HEK293 (cell line): ENCODE data around the gene LNX1.

Experiments
- YY1 ChIP-seq: fragments of 450-650 bp; formaldehyde crosslinking; IDR thresholded peaks from 2 replicates; pipeline ENCODE4 v1.5.1; 2018; ENCODE audit warnings: missing biosample characterization, missing genetic modification characterization
- ZNF10 ChIP-seq: fragments of 450-650 bp; formaldehyde crosslinking; IDR thresholded peaks from 2 replicates; pipeline ENCODE4 v1.5.1; 2017; ENCODE audit warnings: missing biosample characterization, missing genetic modification characterization
- ZNF155 ChIP-seq: fragments of 450-650 bp; formaldehyde crosslinking; IDR thresholded peaks from 2 replicates; pipeline ENCODE4 v1.5.1; 2016; ENCODE audit warnings: missing biosample characterization, missing genetic modification characterization
- ZNF184 ChIP-seq: fragments of 450-650 bp; IDR thresholded peaks from 2 replicates; pipeline ENCODE4 v1.5.1; 2018; ENCODE audit warnings: missing biosample characterization, mild to moderate bottlenecking, missing genetic modification characterization
- ZNF555 ChIP-seq: fragments of 450-650 bp; formaldehyde crosslinking; conservative IDR thresholded peaks from 2 replicates; pipeline ENCODE4 v1.5.1; 2017; ENCODE audit warnings: missing biosample characterization, mild to moderate bottlenecking, missing genetic modification characterization, inconsistent platforms
- ZNF596 ChIP-seq: fragments of 450-650 bp; IDR thresholded peaks from 2 replicates; pipeline ENCODE4 v1.5.0; 2018; ENCODE audit warnings: missing biosample characterization, mild to moderate bottlenecking, missing genetic modification characterization, moderate library complexity
- ZNF610 ChIP-seq: fragments of 450-650 bp; formaldehyde crosslinking; IDR thresholded peaks from 2 replicates; pipeline ENCODE4 v1.5.1; 2016; ENCODE audit warnings: missing biosample characterization, missing genetic modification characterization, borderline replicate concordance
- ZNF701 ChIP-seq: fragments of 450-650 bp; formaldehyde crosslinking; IDR thresholded peaks from 2 replicates; pipeline ENCODE4 v1.5.1; 2016; ENCODE audit warnings: missing biosample characterization, missing genetic modification characterization
- TF ChIP-seq, protein P1 (sequence below): fragments of 450-650 bp; formaldehyde crosslinking; IDR thresholded peaks from 2 replicates; pipeline ENCODE4 v1.5.1; 2016; ENCODE audit warnings: missing biosample characterization, missing genetic modification characterization
- TF ChIP-seq, protein P2 (sequence below): fragments of 450-650 bp; formaldehyde crosslinking; IDR thresholded peaks from 2 replicates; pipeline ENCODE4 v1.5.1; 2016; ENCODE audit warnings: missing biosample characterization, missing genetic modification characterization
- TF ChIP-seq, protein P3 (sequence below): fragments of 450-650 bp; formaldehyde crosslinking; IDR thresholded peaks from 2 replicates; pipeline ENCODE4 v1.5.1; 2016; ENCODE audit warnings: missing biosample characterization, missing genetic modification characterization
- TF ChIP-seq, protein P4 (sequence below): fragments of 450-650 bp; formaldehyde crosslinking; IDR thresholded peaks from 2 replicates; pipeline ENCODE4 v1.5.1; 2016; ENCODE audit warnings: missing biosample characterization, missing genetic modification characterization
- TF ChIP-seq, protein P5 (sequence below): fragments of 450-650 bp; formaldehyde crosslinking; IDR thresholded peaks from 2 replicates; pipeline ENCODE4 v1.5.1; 2016; ENCODE audit warnings: missing biosample characterization, missing genetic modification characterization, low read depth

DNA sequence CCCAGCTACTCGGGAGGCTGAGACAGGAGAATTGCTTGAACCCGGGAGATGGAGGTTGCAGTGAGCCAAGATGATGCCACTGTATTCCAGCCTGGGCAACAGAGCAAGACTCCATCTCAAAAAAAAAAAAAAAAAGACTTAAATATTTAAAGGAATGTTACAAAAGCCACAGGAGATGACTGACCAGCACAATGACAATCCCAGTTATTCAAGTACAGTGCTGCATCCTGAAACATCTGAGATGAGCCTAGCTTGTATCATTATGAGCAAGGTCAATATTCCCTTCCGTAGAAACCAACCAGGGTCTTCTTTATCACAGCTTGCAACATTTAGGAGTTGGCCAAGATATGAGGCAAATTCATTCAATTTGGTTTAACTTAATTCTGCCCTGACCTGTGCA is 38.6 kb downstream of the LNX1 start:
- TF ChIP-seq, protein P1, sequence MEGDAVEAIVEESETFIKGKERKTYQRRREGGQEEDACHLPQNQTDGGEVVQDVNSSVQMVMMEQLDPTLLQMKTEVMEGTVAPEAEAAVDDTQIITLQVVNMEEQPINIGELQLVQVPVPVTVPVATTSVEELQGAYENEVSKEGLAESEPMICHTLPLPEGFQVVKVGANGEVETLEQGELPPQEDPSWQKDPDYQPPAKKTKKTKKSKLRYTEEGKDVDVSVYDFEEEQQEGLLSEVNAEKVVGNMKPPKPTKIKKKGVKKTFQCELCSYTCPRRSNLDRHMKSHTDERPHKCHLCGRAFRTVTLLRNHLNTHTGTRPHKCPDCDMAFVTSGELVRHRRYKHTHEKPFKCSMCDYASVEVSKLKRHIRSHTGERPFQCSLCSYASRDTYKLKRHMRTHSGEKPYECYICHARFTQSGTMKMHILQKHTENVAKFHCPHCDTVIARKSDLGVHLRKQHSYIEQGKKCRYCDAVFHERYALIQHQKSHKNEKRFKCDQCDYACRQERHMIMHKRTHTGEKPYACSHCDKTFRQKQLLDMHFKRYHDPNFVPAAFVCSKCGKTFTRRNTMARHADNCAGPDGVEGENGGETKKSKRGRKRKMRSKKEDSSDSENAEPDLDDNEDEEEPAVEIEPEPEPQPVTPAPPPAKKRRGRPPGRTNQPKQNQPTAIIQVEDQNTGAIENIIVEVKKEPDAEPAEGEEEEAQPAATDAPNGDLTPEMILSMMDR (tag by site-specific recombination), result no peak
- no peak for TF ChIP-seq ZNF610 (tag by site-specific recombination)
- no peak for TF ChIP-seq YY1
- no peak for TF ChIP-seq ZNF155 (tag by site-specific recombination)
- TF ChIP-seq, protein P2, sequence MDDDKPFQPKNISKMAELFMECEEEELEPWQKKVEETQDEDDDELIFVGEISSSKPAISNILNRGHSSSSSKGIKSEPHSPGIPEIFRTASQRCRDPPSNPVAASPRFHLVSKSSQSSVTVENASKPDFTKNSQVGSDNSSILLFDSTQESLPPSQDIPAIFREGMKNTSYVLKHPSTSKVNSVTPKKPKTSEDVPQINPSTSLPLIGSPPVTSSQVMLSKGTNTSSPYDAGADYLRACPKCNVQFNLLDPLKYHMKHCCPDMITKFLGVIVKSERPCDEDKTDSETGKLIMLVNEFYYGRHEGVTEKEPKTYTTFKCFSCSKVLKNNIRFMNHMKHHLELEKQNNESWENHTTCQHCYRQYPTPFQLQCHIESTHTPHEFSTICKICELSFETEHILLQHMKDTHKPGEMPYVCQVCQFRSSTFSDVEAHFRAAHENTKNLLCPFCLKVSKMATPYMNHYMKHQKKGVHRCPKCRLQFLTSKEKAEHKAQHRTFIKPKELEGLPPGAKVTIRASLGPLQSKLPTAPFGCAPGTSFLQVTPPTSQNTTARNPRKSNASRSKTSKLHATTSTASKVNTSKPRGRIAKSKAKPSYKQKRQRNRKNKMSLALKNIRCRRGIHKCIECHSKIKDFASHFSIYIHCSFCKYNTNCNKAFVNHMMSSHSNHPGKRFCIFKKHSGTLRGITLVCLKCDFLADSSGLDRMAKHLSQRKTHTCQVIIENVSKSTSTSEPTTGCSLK (tag by site-specific recombination), result no peak
- no peak for TF ChIP-seq ZNF596 (tag by site-specific recombination)
- TF ChIP-seq, protein P3, sequence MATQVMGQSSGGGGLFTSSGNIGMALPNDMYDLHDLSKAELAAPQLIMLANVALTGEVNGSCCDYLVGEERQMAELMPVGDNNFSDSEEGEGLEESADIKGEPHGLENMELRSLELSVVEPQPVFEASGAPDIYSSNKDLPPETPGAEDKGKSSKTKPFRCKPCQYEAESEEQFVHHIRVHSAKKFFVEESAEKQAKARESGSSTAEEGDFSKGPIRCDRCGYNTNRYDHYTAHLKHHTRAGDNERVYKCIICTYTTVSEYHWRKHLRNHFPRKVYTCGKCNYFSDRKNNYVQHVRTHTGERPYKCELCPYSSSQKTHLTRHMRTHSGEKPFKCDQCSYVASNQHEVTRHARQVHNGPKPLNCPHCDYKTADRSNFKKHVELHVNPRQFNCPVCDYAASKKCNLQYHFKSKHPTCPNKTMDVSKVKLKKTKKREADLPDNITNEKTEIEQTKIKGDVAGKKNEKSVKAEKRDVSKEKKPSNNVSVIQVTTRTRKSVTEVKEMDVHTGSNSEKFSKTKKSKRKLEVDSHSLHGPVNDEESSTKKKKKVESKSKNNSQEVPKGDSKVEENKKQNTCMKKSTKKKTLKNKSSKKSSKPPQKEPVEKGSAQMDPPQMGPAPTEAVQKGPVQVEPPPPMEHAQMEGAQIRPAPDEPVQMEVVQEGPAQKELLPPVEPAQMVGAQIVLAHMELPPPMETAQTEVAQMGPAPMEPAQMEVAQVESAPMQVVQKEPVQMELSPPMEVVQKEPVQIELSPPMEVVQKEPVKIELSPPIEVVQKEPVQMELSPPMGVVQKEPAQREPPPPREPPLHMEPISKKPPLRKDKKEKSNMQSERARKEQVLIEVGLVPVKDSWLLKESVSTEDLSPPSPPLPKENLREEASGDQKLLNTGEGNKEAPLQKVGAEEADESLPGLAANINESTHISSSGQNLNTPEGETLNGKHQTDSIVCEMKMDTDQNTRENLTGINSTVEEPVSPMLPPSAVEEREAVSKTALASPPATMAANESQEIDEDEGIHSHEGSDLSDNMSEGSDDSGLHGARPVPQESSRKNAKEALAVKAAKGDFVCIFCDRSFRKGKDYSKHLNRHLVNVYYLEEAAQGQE (tag by site-specific recombination), result no peak
- TF ChIP-seq, protein P4, sequence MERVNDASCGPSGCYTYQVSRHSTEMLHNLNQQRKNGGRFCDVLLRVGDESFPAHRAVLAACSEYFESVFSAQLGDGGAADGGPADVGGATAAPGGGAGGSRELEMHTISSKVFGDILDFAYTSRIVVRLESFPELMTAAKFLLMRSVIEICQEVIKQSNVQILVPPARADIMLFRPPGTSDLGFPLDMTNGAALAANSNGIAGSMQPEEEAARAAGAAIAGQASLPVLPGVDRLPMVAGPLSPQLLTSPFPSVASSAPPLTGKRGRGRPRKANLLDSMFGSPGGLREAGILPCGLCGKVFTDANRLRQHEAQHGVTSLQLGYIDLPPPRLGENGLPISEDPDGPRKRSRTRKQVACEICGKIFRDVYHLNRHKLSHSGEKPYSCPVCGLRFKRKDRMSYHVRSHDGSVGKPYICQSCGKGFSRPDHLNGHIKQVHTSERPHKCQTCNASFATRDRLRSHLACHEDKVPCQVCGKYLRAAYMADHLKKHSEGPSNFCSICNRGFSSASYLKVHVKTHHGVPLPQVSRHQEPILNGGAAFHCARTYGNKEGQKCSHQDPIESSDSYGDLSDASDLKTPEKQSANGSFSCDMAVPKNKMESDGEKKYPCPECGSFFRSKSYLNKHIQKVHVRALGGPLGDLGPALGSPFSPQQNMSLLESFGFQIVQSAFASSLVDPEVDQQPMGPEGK (tag by site-specific recombination), result no peak
- no peak for TF ChIP-seq ZNF555 (tag by site-specific recombination)
- TF ChIP-seq ZNF701 (tag by site-specific recombination), result no peak
- no peak for TF ChIP-seq ZNF184 (tag by site-specific recombination)
- TF ChIP-seq ZNF10, result no peak
- TF ChIP-seq, protein P5, sequence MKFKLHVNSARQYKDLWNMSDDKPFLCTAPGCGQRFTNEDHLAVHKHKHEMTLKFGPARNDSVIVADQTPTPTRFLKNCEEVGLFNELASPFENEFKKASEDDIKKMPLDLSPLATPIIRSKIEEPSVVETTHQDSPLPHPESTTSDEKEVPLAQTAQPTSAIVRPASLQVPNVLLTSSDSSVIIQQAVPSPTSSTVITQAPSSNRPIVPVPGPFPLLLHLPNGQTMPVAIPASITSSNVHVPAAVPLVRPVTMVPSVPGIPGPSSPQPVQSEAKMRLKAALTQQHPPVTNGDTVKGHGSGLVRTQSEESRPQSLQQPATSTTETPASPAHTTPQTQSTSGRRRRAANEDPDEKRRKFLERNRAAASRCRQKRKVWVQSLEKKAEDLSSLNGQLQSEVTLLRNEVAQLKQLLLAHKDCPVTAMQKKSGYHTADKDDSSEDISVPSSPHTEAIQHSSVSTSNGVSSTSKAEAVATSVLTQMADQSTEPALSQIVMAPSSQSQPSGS, result no peak
